ENCODE measurements around the gene SLC28A1. TPM values are rescaled to one million over a fixed set of nuclear protein-coding genes. Genes with fewer than 3 reads are reported as not detected.

SLC28A1 gene
- total RNA-seq, 1 experiment from 2014 or later: not detected

- no TSS peak for BruUV-seq (replicated peaks)
- CTCF ChIA-PET: no interaction called here
Measured at GRCh38 chr15:84921121-84921520, 36.7 kb downstream of the SLC28A1 start.

DNA sequence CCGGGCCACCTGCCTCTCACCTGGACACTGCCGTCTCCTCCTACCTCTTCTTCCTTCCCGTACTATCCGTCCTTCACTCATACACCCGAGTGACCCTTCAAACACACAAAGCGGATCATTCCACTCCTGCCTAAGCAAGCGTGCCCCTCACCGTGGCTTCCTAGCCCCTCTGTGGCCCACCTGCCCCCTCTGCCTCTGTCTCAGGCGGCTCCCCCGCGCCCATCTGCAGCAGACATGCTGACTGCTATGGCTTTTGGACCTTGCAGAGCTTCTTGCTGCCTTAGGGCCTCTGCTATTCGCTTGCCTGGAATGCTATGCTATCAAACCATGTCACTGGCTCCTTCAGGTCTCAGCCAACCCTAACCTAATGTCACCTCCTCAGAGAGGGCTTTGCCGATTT, 38.1 kb downstream of the SLC28A1 start:
- Histone ChIP-seq H3K4me1 (ENCODE audit: control insufficient read depth, insufficient read depth, low read length) (peaks cover 4% of the 10 kb centered on the region), H3K9me3 (ENCODE audit: control insufficient read depth, insufficient read depth, low read depth, low read length) (no peaks in the 10 kb centered on the region), H3K27me3 (ENCODE audit: control insufficient read depth, insufficient read depth, low read length) (no peaks in the 10 kb centered on the region), H3K27ac (ENCODE audit: low read length) (no peak overlapping the region), H3K36me3 (ENCODE audit: control insufficient read depth, insufficient read depth, low read length) (no peaks in the 10 kb centered on the region), H3K4me3 (ENCODE audit: low read depth in 2 of 2, low read length in 2 of 2) (no peak overlapping the region)
- POLR2A ChIA-PET: no interaction called here
- BruUV-seq (replicated peaks): no TSS peak
- DNase-seq (ENCODE audit: low read depth, low spot score): no peak
- ATAC-seq: no peak
- intact Hi-C loops (cut with micrococcal nuclease; ENCODE audit: unreplicated experiment) (no loop called here), in situ Hi-C loops (cut with HindIII; ENCODE audit: low pct_unique_long_range_greater_than_20kb, low sequenced_read_pairs) (no loop called here)
- CTCF ChIA-PET: no interaction called here
- TF ChIP-seq TCF7L2 (IDR thresholded peaks at IDR 0.05; ENCODE audit: low read depth, low read length): no peak
- TF ChIP-seq, protein P1, sequence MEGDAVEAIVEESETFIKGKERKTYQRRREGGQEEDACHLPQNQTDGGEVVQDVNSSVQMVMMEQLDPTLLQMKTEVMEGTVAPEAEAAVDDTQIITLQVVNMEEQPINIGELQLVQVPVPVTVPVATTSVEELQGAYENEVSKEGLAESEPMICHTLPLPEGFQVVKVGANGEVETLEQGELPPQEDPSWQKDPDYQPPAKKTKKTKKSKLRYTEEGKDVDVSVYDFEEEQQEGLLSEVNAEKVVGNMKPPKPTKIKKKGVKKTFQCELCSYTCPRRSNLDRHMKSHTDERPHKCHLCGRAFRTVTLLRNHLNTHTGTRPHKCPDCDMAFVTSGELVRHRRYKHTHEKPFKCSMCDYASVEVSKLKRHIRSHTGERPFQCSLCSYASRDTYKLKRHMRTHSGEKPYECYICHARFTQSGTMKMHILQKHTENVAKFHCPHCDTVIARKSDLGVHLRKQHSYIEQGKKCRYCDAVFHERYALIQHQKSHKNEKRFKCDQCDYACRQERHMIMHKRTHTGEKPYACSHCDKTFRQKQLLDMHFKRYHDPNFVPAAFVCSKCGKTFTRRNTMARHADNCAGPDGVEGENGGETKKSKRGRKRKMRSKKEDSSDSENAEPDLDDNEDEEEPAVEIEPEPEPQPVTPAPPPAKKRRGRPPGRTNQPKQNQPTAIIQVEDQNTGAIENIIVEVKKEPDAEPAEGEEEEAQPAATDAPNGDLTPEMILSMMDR (IDR thresholded peaks at IDR 0.05): no peak
- TF ChIP-seq, protein P2, sequence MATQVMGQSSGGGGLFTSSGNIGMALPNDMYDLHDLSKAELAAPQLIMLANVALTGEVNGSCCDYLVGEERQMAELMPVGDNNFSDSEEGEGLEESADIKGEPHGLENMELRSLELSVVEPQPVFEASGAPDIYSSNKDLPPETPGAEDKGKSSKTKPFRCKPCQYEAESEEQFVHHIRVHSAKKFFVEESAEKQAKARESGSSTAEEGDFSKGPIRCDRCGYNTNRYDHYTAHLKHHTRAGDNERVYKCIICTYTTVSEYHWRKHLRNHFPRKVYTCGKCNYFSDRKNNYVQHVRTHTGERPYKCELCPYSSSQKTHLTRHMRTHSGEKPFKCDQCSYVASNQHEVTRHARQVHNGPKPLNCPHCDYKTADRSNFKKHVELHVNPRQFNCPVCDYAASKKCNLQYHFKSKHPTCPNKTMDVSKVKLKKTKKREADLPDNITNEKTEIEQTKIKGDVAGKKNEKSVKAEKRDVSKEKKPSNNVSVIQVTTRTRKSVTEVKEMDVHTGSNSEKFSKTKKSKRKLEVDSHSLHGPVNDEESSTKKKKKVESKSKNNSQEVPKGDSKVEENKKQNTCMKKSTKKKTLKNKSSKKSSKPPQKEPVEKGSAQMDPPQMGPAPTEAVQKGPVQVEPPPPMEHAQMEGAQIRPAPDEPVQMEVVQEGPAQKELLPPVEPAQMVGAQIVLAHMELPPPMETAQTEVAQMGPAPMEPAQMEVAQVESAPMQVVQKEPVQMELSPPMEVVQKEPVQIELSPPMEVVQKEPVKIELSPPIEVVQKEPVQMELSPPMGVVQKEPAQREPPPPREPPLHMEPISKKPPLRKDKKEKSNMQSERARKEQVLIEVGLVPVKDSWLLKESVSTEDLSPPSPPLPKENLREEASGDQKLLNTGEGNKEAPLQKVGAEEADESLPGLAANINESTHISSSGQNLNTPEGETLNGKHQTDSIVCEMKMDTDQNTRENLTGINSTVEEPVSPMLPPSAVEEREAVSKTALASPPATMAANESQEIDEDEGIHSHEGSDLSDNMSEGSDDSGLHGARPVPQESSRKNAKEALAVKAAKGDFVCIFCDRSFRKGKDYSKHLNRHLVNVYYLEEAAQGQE (IDR thresholded peaks at IDR 0.05; ENCODE audit: insufficient read depth in 1 of 2, low read depth in 2 of 2, low read length in 1 of 2): no peak
- TF ChIP-seq POLR2AphosphoS5 (IDR thresholded peaks at IDR 0.05; ENCODE audit: low read depth, low read length): no peak
- no peak for TF ChIP-seq SIN3A (IDR thresholded peaks at IDR 0.05; ENCODE audit: borderline replicate concordance, insufficient read depth, low read depth, low read length)

More at GRCh38 chr15:84921121-84921520, 36.7 kb downstream of the SLC28A1 start:
- no peaks in the 10 kb centered on the region for H3K4me1 ChIP-seq (ENCODE audit: control insufficient read depth, insufficient read depth, low read length)
- TF ChIP-seq TCF7L2 (IDR thresholded peaks at IDR 0.05; ENCODE audit: low read depth, low read length) (no peak), POLR2AphosphoS5 (IDR thresholded peaks at IDR 0.05; ENCODE audit: low read depth, low read length) (no peak), SIN3A (IDR thresholded peaks at IDR 0.05; ENCODE audit: borderline replicate concordance, insufficient read depth, low read depth, low read length) (no peak)
- TF ChIP-seq, protein P2 (IDR thresholded peaks at IDR 0.05; ENCODE audit: insufficient read depth in 1 of 2, low read depth in 2 of 2, low read length in 1 of 2): no peak
- TF ChIP-seq, protein P1 (IDR thresholded peaks at IDR 0.05): no peak
- H3K4me3 ChIP-seq (ENCODE audit: low read depth in 2 of 2, low read length in 2 of 2): no peak overlapping the region
- H3K27me3 ChIP-seq (ENCODE audit: control insufficient read depth, insufficient read depth, low read length): no peaks in the 10 kb centered on the region
- ATAC-seq: no peak
- no peaks in the 10 kb centered on the region for H3K9me3 ChIP-seq (ENCODE audit: control insufficient read depth, insufficient read depth, low read depth, low read length)
- H3K36me3 ChIP-seq (ENCODE audit: control insufficient read depth, insufficient read depth, low read length): no peaks in the 10 kb centered on the region
- POLR2A ChIA-PET: no interaction called here
- in situ Hi-C loops (cut with HindIII; ENCODE audit: low pct_unique_long_range_greater_than_20kb, low sequenced_read_pairs) (no loop called here), intact Hi-C loops (cut with micrococcal nuclease; ENCODE audit: unreplicated experiment) (no loop called here)
- no peak for DNase-seq (ENCODE audit: low read depth, low spot score)
- H3K27ac ChIP-seq (ENCODE audit: low read length): no peak overlapping the region

Measured in Panc1 (cell line).